KMS-11 (cell line): Measurements from ENCODE around the gene MTM1.

Experiments used
- H2AFZ ChIP-seq: fragments of 200-600 bp; sonication (generic); 2 replicates; pipeline ENCODE4 v1.6.1; 2016; ENCODE audit warnings: antibody characterized with exemption, mixed run types, low read depth
- H3K27ac ChIP-seq: fragments of 200-600 bp; sonication (generic); 2 replicates; pipeline ENCODE4 v1.6.1; 2016; ENCODE audit warnings: mild to moderate bottlenecking, mixed run types
- H3K27me3 ChIP-seq: fragments of 200-600 bp; sonication (generic); 2 replicates; pipeline ENCODE4 v1.6.1; 2017; ENCODE audit warnings: mild to moderate bottlenecking, low read depth, mixed run types, moderate library complexity; ENCODE audit not compliant: insufficient read depth
- H3K36me3 ChIP-seq: fragments of 200-600 bp; sonication (generic); 2 replicates; pipeline ENCODE4 v1.6.1; 2017; ENCODE audit warnings: mild to moderate bottlenecking, mixed run types; ENCODE audit not compliant: insufficient read depth
- H3K4me1 ChIP-seq: fragments of 200-600 bp; sonication (generic); 2 replicates; pipeline ENCODE4 v1.6.1; 2016; ENCODE audit warnings: mild to moderate bottlenecking, low read depth, mixed run types; ENCODE audit not compliant: poor library complexity, severe bottlenecking
- H3K4me2 ChIP-seq: fragments of 200-600 bp; sonication (generic); 2 replicates; pipeline ENCODE4 v1.7.0; 2016; ENCODE audit warnings: mild to moderate bottlenecking, mixed run types
- H3K4me3 ChIP-seq: fragments of 200-600 bp; sonication (generic); IDR thresholded peaks from 2 replicates; pipeline ENCODE4 v1.6.1; 2017; ENCODE audit warnings: low read depth, low read length, mixed read lengths; ENCODE audit not compliant: insufficient read depth
- H3K79me2 ChIP-seq: fragments of 200-600 bp; sonication (generic); 2 replicates; pipeline ENCODE4 v1.6.1; 2016; ENCODE audit warnings: low read depth, mixed run types; ENCODE audit not compliant: insufficient read depth
- H3K9ac ChIP-seq: fragments of 200-600 bp; sonication (generic); 2 replicates; pipeline ENCODE4 v1.6.1; 2016; ENCODE audit warnings: mild to moderate bottlenecking, mixed run types
- H4K20me1 ChIP-seq: fragments of 200-600 bp; sonication (generic); 2 replicates; pipeline ENCODE4 v1.6.1; 2016; ENCODE audit warnings: mild to moderate bottlenecking, mixed run types; ENCODE audit not compliant: insufficient read depth
- TF ChIP-seq, protein P1 (sequence below): fragments of 200-600 bp; sonication (generic); conservative IDR thresholded peaks from 2 replicates; pipeline ENCODE4 v1.6.1; 2017; ENCODE audit warnings: low read depth, mild to moderate bottlenecking, antibody characterized with exemption, low read length, moderate library complexity, mixed read lengths

MTM1 gene

DNA sequence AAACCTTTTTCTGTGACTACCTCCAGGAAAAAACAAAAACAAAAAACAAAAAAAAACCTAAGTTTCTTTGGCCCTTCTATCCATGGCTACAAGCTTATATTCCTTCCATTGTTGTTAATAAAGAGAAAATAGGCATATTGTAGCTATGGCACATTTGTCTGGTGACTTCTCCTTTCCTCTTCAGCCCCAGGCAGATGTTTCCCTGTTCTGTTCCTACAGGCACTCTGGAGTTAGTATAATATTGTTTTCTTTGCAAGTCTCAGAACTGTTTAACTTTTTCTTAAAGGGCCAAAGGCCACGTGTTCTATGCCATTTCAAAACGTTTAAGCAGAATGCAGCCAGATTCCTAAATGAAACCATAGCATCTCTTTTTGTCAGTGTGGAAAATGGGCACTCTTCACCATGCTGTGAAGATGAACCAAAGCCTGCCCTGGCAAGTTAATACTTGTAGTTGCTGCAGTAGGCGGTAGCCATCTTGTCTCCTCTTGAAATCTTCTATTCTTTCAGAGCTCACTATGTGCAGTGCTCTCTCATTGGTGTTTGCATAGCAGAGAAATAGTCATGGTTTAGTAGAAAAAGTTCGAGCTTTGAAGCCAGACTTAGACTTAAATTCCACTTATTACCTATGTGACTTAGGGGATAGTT is 80.0 kb downstream of the MTM1 start:
- H3K4me2 ChIP-seq = no peak overlapping the region
- no peak overlapping the region for H3K4me3 ChIP-seq
- no peaks in the 10 kb centered on the region for H3K4me1 ChIP-seq
- no peaks in the 10 kb centered on the region for H3K79me2 ChIP-seq
- no peak overlapping the region for H3K27ac ChIP-seq
- H2AFZ ChIP-seq = no peak overlapping the region
- TF ChIP-seq, protein P1, sequence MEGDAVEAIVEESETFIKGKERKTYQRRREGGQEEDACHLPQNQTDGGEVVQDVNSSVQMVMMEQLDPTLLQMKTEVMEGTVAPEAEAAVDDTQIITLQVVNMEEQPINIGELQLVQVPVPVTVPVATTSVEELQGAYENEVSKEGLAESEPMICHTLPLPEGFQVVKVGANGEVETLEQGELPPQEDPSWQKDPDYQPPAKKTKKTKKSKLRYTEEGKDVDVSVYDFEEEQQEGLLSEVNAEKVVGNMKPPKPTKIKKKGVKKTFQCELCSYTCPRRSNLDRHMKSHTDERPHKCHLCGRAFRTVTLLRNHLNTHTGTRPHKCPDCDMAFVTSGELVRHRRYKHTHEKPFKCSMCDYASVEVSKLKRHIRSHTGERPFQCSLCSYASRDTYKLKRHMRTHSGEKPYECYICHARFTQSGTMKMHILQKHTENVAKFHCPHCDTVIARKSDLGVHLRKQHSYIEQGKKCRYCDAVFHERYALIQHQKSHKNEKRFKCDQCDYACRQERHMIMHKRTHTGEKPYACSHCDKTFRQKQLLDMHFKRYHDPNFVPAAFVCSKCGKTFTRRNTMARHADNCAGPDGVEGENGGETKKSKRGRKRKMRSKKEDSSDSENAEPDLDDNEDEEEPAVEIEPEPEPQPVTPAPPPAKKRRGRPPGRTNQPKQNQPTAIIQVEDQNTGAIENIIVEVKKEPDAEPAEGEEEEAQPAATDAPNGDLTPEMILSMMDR = no peak
- H3K9ac ChIP-seq = no peak overlapping the region
- no peaks in the 10 kb centered on the region for H4K20me1 ChIP-seq
- H3K27me3 ChIP-seq = no peaks in the 10 kb centered on the region
- no peaks in the 10 kb centered on the region for H3K36me3 ChIP-seq

- TF ChIP-seq, protein P1 = no peak
- Histone ChIP-seq H3K36me3 (no peaks in the 10 kb centered on the region), H2AFZ (no peak overlapping the region), H3K4me3 (no peak overlapping the region), H3K4me1 (no peaks in the 10 kb centered on the region), H3K4me2 (no peak overlapping the region), H3K27ac (no peak overlapping the region), H3K79me2 (no peaks in the 10 kb centered on the region), H4K20me1 (no peaks in the 10 kb centered on the region), H3K27me3 (no peaks in the 10 kb centered on the region), H3K9ac (no peak overlapping the region)
These were observed 80.9 kb downstream of the MTM1 start for GRCh38 chrX:150649096-150649870.

- Histone ChIP-seq H3K79me2 (no peaks in the 10 kb centered on the region), H3K27me3 (no peaks in the 10 kb centered on the region), H3K36me3 (no peaks in the 10 kb centered on the region), H3K9ac (no peak overlapping the region), H2AFZ (no peak overlapping the region), H3K4me3 (no peak overlapping the region), H4K20me1 (no peaks in the 10 kb centered on the region), H3K4me1 (no peaks in the 10 kb centered on the region), H3K4me2 (no peak overlapping the region), H3K27ac (no peak overlapping the region)
- TF ChIP-seq, protein P1 = no peak
These were observed 83.5 kb downstream of the MTM1 start for GRCh38 chrX:150651906-150652305.

DNA sequence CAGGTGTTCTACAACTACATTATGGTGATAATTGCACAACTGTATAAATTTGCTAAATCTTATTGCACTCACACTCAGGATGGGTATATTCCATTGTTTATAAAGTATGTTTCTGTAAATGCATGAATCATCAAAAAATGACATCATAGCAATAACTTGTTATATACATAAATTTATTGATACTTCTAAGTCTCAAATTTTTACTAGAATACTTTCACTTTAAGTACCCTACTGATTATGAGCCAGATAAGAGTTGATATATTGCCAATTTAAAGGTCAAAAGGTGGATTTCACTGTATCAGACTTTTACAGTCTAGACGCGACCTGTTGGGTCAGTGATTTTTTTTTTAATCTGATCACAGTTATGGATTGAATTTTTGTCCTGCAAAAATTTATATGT is 87.4 kb downstream of the MTM1 start:
- Histone ChIP-seq H3K4me2 (no peak overlapping the region), H4K20me1 (no peaks in the 10 kb centered on the region), H3K4me1 (no peaks in the 10 kb centered on the region), H2AFZ (no peak overlapping the region), H3K4me3 (no peak overlapping the region), H3K36me3 (no peaks in the 10 kb centered on the region), H3K9ac (no peak overlapping the region), H3K79me2 (no peaks in the 10 kb centered on the region), H3K27ac (no peak overlapping the region), H3K27me3 (no peaks in the 10 kb centered on the region)
- TF ChIP-seq, protein P1 = no peak
